ENCODE measurements around the gene CLEC19A. TPM values are rescaled to one million over a fixed set of nuclear protein-coding genes. Genes with fewer than 3 reads are reported as not detected.

The CLEC19A gene
- total and polyA plus RNA-seq, 9 donors = not detected

GRCh38 chr16:19344980-19345379 is 59.4 kb downstream of the CLEC19A start:
- Histone ChIP-seq H3K9me3 (no peaks in the 10 kb centered on the region), H3K27ac (no peak overlapping the region), H3K27me3 (no peaks in the 10 kb centered on the region), H3K4me1 (ENCODE audit: insufficient read depth) (no peaks in the 10 kb centered on the region), H3K36me3 (no peaks in the 10 kb centered on the region), H3K4me3 (no peak overlapping the region)
- WGBS, 3 donors = 58 to 70% (median 69%) methylated on average over 4 of the region's 4 CpGs
- no peak for DNase-seq
- intact Hi-C loops (cut with DNase I) = no loop called here
- no peak for TF ChIP-seq CTCF (IDR thresholded peaks at IDR 0.05)
- no peak for TF ChIP-seq POLR2A (IDR thresholded peaks at IDR 0.05)
- TF ChIP-seq EP300 (IDR thresholded peaks at IDR 0.05) = no peak

GRCh38 chr16:19346335-19346922 is 60.9 kb downstream of the CLEC19A start:
- intact Hi-C loops (cut with DNase I) = no loop called here
- WGBS, 3 donors = 31 to 45% (median 39%) methylated on average over 3 of the region's 3 CpGs
- TF ChIP-seq CTCF (IDR thresholded peaks at IDR 0.05) (no peak), EP300 (IDR thresholded peaks at IDR 0.05) (no peak), POLR2A (IDR thresholded peaks at IDR 0.05) (no peak)
- DNase-seq = no peak
- H3K36me3 ChIP-seq = no peaks in the 10 kb centered on the region
- H3K27me3 ChIP-seq = no peaks in the 10 kb centered on the region
- no peak overlapping the region for H3K27ac ChIP-seq
- H3K4me1 ChIP-seq (ENCODE audit: insufficient read depth) = no peaks in the 10 kb centered on the region
- no peak overlapping the region for H3K4me3 ChIP-seq
- no peaks in the 10 kb centered on the region for H3K9me3 ChIP-seq

GRCh38 chr16:19348125-19348524 is 62.6 kb downstream of the CLEC19A start:
- intact Hi-C loops (cut with DNase I) = no loop called here
- H3K36me3 ChIP-seq = no peaks in the 10 kb centered on the region
- no peak for DNase-seq
- TF ChIP-seq CTCF (IDR thresholded peaks at IDR 0.05) = no peak
- TF ChIP-seq POLR2A (IDR thresholded peaks at IDR 0.05) = no peak
- TF ChIP-seq EP300 (IDR thresholded peaks at IDR 0.05) = no peak
- WGBS, 3 donors = 72 to 84% (median 74%) methylated on average over 6 of the region's 6 CpGs
- H3K4me1 ChIP-seq (ENCODE audit: insufficient read depth) = no peaks in the 10 kb centered on the region
- H3K9me3 ChIP-seq = no peaks in the 10 kb centered on the region
- no peak overlapping the region for H3K4me3 ChIP-seq
- H3K27me3 ChIP-seq = no peaks in the 10 kb centered on the region
- H3K27ac ChIP-seq = no peak overlapping the region

GRCh38 chr16:19348578-19349315 is 63.2 kb downstream of the CLEC19A start:
- intact Hi-C loops (cut with DNase I) = no loop called here
- Histone ChIP-seq H3K4me1 (ENCODE audit: insufficient read depth) (no peaks in the 10 kb centered on the region), H3K36me3 (no peaks in the 10 kb centered on the region), H3K27me3 (no peaks in the 10 kb centered on the region), H3K9me3 (no peaks in the 10 kb centered on the region), H3K4me3 (no peak overlapping the region), H3K27ac (no peak overlapping the region)
- TF ChIP-seq CTCF (IDR thresholded peaks at IDR 0.05) (no peak), EP300 (IDR thresholded peaks at IDR 0.05) (no peak), POLR2A (IDR thresholded peaks at IDR 0.05) (no peak)
- no peak for DNase-seq
- 10 to 13% (median 12%) methylated on average over 11 of the region's 11 CpGs for WGBS, 3 donors

All from ovary (tissue), 9 donors.